SK-N-SH (cell line): ENCODE results near the gene SAXO2.
"Not testable (repeated sequence)": the region's sequence is repeated elsewhere in the genome, so short reads cannot be mapped to it uniquely, and the experiment has no call there.

Experiments used
- CHD2 ChIP-seq: fragments of 150-350 bp; IDR thresholded peaks from 2 replicates; pipeline ENCODE4 v1.6.1; 2018; ENCODE audit warnings: low read length; ENCODE audit not compliant: partially characterized antibody
- CTCF ChIP-seq: fragments of 200-600 bp; sonication (generic); IDR thresholded peaks from 2 replicates; pipeline ENCODE4 v1.6.1; 2017; ENCODE audit warnings: antibody characterized with exemption, mild to moderate bottlenecking, moderate library complexity
- EP300 ChIP-seq, 2 experiments: IDR thresholded peaks; 2 replicates each; pipeline versions ENCODE4 v1.4.0 to v1.6.1; 2012; ENCODE audit warnings: borderline replicate concordance in 1 of 2, low read depth in 1 of 2, low read length in 1 of 2
- EZH2phosphoT487 ChIP-seq: fragments of 200-600 bp; sonication (generic); IDR thresholded peaks from 2 replicates; pipeline ENCODE4 v1.6.1; 2017; ENCODE audit warnings: low read depth, mixed run types, mild to moderate bottlenecking, antibody characterized with exemption, moderate library complexity, borderline replicate concordance
- MAX ChIP-seq: IDR thresholded peaks from 2 replicates; pipeline ENCODE4 v1.4.0; 2012; ENCODE audit warnings: low read depth
- POLR2AphosphoS5 ChIP-seq: IDR thresholded peaks from 2 replicates; pipeline ENCODE4 v1.6.1; 2012; ENCODE audit warnings: low read depth, low read length
- RCOR1 ChIP-seq: fragments of 150-350 bp; IDR thresholded peaks from 2 replicates; pipeline ENCODE4 v1.6.1; 2017; ENCODE audit warnings: antibody characterized with exemption, low read length
- REST ChIP-seq: IDR thresholded peaks from 2 replicates; pipeline ENCODE4 v1.6.1; 2012; ENCODE audit warnings: mild to moderate bottlenecking, low read depth, low read length, moderate library complexity
- RXRA ChIP-seq: IDR thresholded peaks from 2 replicates; pipeline ENCODE4 v1.4.0; 2012; ENCODE audit warnings: low read depth, mild to moderate bottlenecking, borderline replicate concordance
- SIN3A ChIP-seq: IDR thresholded peaks from 2 replicates; pipeline ENCODE4 v1.6.1; 2012; ENCODE audit warnings: low read depth, mild to moderate bottlenecking, low read length, moderate library complexity, borderline replicate concordance
- SMC3 ChIP-seq: IDR thresholded peaks from 2 replicates; pipeline ENCODE4 v1.6.1; 2012; ENCODE audit warnings: low read depth, low read length, improper control_type of control experiment
- TAF1 ChIP-seq: IDR thresholded peaks from 2 replicates; pipeline ENCODE4 v1.6.1; 2012; ENCODE audit warnings: low read depth, mild to moderate bottlenecking, low read length, moderate library complexity, borderline replicate concordance
- TEAD4 ChIP-seq: IDR thresholded peaks from 2 replicates; pipeline ENCODE4 v1.4.0; 2012; ENCODE audit warnings: mild to moderate bottlenecking, borderline replicate concordance; ENCODE audit not compliant: insufficient read depth

- TF ChIP-seq TAF1; SMC3; CTCF; TEAD4; EZH2phosphoT487; REST; MAX; EP300 (IDR thresholded peaks at IDR 0.05; ENCODE audit: borderline replicate concordance in 1 of 2, low read depth in 1 of 2, low read length in 1 of 2); RXRA; POLR2AphosphoS5; RCOR1; SIN3A; CHD2: not testable (repeated sequence)
These were observed 69.1 kb downstream of the SAXO2 start for GRCh38 chr15:82331576-82332304.
